Measurements from ENCODE around the gene GRIK4. TPM values are rescaled to one million over a fixed set of nuclear protein-coding genes. Genes with fewer than 3 reads are reported as not detected.

The GRIK4 gene
- total RNA-seq, 1 experiment from 2014 or later, result not detected

GRCh38 chr11:121033635-121034034, 522.1 kb downstream of the GRIK4 start:
- intact Hi-C loops (cut with micrococcal nuclease), result loop anchor here (10.0 kb wide), 1 partner anchor 161 kb away; no protein-coding TSS in a partner anchor
- Histone ChIP-seq H3K4me2 (ENCODE audit: low read length) (no peak overlapping the region), H3K9ac (ENCODE audit: low read length) (no peak overlapping the region), H3K27me3 (ENCODE audit: low read length) (no peaks in the 10 kb centered on the region), H3K27ac (ENCODE audit: low read length) (no peak overlapping the region), H3K9me3 (ENCODE audit: low read length) (no peaks in the 10 kb centered on the region), H3K79me2 (ENCODE audit: low read length) (no peaks in the 10 kb centered on the region), H4K20me1 (ENCODE audit: low read length) (no peaks in the 10 kb centered on the region), H3K4me3 (ENCODE audit: low read length) (no peak overlapping the region), H3F3A (ENCODE audit: low read length, unreplicated experiment) (no peaks in the 10 kb centered on the region), H3K4me1 (ENCODE audit: insufficient read depth, low read length) (peaks cover 8% of the 10 kb centered on the region), H3K36me3 (ENCODE audit: low read depth, low read length) (no peaks in the 10 kb centered on the region), H3K9me2 (replicated peaks; ENCODE audit: low read length) (no peaks in the 10 kb centered on the region), H2AFZ (ENCODE audit: low read length) (no peak overlapping the region)
- ATAC-seq (no peak), DNase-seq (no peak)
- no peak for TF ChIP-seq EZH2 (IDR thresholded peaks at IDR 0.05; ENCODE audit: low read length, unreplicated experiment)
- TF ChIP-seq CTCF (conservative IDR thresholded peaks at IDR 0.05; ENCODE audit: low read depth, low read length), result no peak
- TF ChIP-seq EZH2phosphoT487 (IDR thresholded peaks at IDR 0.05; ENCODE audit: borderline replicate concordance, low read length), result no peak
- CTCF ChIA-PET, result no interaction called here
- BruUV-seq (replicated peaks), result no TSS peak
- POLR2A ChIA-PET (ENCODE audit: unreplicated experiment), result no interaction called here

DNA sequence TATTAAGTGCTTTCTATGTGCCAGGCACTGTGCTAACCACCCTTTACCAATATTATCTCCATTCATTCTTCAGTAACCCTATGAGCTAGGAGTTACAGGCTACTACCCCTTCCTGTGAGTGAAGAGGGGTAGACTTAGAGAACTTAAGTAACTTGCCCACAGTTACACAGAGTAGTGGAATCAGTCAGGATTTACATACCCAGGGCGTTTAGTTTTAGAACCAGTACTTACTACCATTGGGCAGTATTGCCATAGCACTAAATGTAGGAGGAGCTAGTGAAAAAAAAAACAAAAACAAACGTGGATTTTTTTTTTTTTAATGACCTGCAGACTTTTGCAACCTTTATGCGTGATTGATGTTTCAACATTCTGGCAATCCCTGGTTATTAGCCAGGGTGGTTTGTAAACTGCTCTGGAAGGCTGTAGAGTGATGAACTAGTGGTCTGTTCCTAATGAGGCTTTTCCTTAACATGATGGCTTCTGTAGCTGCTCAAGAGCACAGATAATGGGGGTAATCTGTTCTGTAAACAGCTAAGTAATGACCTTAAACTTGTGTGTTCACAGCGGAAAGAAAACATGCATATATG, 523.7 kb downstream of the GRIK4 start:
- BruUV-seq (replicated peaks), result no TSS peak
- intact Hi-C loops (cut with micrococcal nuclease), result loop anchor here (10.0 kb wide), 1 partner anchor 160 kb away; no protein-coding TSS in a partner anchor
- no peaks in the 10 kb centered on the region for H3F3A ChIP-seq (ENCODE audit: low read length, unreplicated experiment)
- ATAC-seq (no peak), DNase-seq (no peak)
- no peaks in the 10 kb centered on the region for H4K20me1 ChIP-seq (ENCODE audit: low read length)
- no peaks in the 10 kb centered on the region for H3K9me3 ChIP-seq (ENCODE audit: low read length)
- ChIA-PET CTCF (no interaction called here), POLR2A (ENCODE audit: unreplicated experiment) (no interaction called here)
- no peak overlapping the region for H3K4me3 ChIP-seq (ENCODE audit: low read length)
- H3K4me2 ChIP-seq (ENCODE audit: low read length), result no peak overlapping the region
- H3K9me2 ChIP-seq (replicated peaks; ENCODE audit: low read length), result no peaks in the 10 kb centered on the region
- no peak for TF ChIP-seq EZH2 (IDR thresholded peaks at IDR 0.05; ENCODE audit: low read length, unreplicated experiment)
- H3K27ac ChIP-seq (ENCODE audit: low read length), result no peak overlapping the region
- H3K4me1 ChIP-seq (ENCODE audit: insufficient read depth, low read length), result no peaks in the 10 kb centered on the region
- no peaks in the 10 kb centered on the region for H3K36me3 ChIP-seq (ENCODE audit: low read depth, low read length)
- H3K79me2 ChIP-seq (ENCODE audit: low read length), result no peaks in the 10 kb centered on the region
- H3K27me3 ChIP-seq (ENCODE audit: low read length), result no peaks in the 10 kb centered on the region
- H2AFZ ChIP-seq (ENCODE audit: low read length), result no peak overlapping the region
- H3K9ac ChIP-seq (ENCODE audit: low read length), result no peak overlapping the region

DNA sequence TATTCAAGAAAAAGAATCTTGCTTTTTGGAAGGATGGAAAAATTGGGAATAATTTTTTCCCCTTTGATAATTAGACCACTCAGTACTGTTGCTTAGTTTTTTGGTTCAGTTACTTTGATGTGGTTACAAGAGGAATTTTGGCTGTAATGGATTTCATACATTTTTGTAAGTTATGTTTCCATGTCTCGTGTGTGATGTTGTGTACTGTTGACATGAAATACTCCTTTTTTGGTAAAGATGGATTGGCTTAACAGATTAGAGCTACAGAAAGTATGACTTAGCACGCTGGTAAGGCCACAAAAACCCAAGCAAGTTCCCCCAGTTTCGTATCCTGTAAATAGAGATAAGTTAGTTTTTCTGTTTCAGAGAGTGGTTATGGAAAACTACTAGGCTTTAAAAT, 524.2 kb downstream of the GRIK4 start:
- Histone ChIP-seq H3K9me2 (replicated peaks; ENCODE audit: low read length) (no peaks in the 10 kb centered on the region), H4K20me1 (ENCODE audit: low read length) (no peaks in the 10 kb centered on the region), H3K27ac (ENCODE audit: low read length) (no peak overlapping the region), H3K9ac (ENCODE audit: low read length) (no peak overlapping the region), H3F3A (ENCODE audit: low read length, unreplicated experiment) (no peaks in the 10 kb centered on the region), H3K27me3 (ENCODE audit: low read length) (no peaks in the 10 kb centered on the region), H3K36me3 (ENCODE audit: low read depth, low read length) (no peaks in the 10 kb centered on the region), H3K4me1 (ENCODE audit: insufficient read depth, low read length) (no peaks in the 10 kb centered on the region), H3K4me3 (ENCODE audit: low read length) (no peak overlapping the region), H3K4me2 (ENCODE audit: low read length) (no peak overlapping the region), H3K79me2 (ENCODE audit: low read length) (no peaks in the 10 kb centered on the region), H3K9me3 (ENCODE audit: low read length) (no peaks in the 10 kb centered on the region), H2AFZ (ENCODE audit: low read length) (no peak overlapping the region)
- intact Hi-C loops (cut with micrococcal nuclease), result loop anchor here (10.0 kb wide), 1 partner anchor 159 kb away; no protein-coding TSS in a partner anchor
- TF ChIP-seq EZH2 (IDR thresholded peaks at IDR 0.05; ENCODE audit: low read length, unreplicated experiment) (no peak), EZH2phosphoT487 (IDR thresholded peaks at IDR 0.05; ENCODE audit: borderline replicate concordance, low read length) (no peak), CTCF (conservative IDR thresholded peaks at IDR 0.05; ENCODE audit: low read depth, low read length) (no peak)
- ChIA-PET CTCF (no interaction called here), POLR2A (ENCODE audit: unreplicated experiment) (no interaction called here)
- ATAC-seq, result no peak
- BruUV-seq (replicated peaks), result no TSS peak
- no peak for DNase-seq

Data from PC-3 (cell line).